DND-41 (cell line): ENCODE measurements around the gene SFXN1.

Experiments
- ATAC-seq: fragments of 200-7000 bp; cut with Tn5 transposase; 3 replicates; pipeline ENCODE4 v1.9.1; 2021; ENCODE audit warnings: low read depth; ENCODE audit not compliant: insufficient read depth
- DNase-seq: peaks from one replicate; pipeline ENCODE4 v3.0.0-alpha.2; 2020
- H2AFZ ChIP-seq: 2 replicates; pipeline ENCODE4 v1.6.0; 2012; ENCODE audit warnings: low read depth, low read length
- H3K27ac ChIP-seq: 2 replicates; pipeline ENCODE4 v1.5.1; 2012; ENCODE audit warnings: low read length, inconsistent platforms
- H3K27me3 ChIP-seq: fragments of 200-600 bp; sonication (generic); 2 replicates; pipeline ENCODE4 v1.6.0; 2012; ENCODE audit warnings: low read length, mild to moderate bottlenecking, inconsistent platforms; ENCODE audit not compliant: insufficient read depth, poor library complexity
- H3K36me3 ChIP-seq: 2 replicates; pipeline ENCODE4 v1.5.1; 2012; ENCODE audit warnings: low read length, inconsistent platforms; ENCODE audit not compliant: insufficient read depth
- H3K4me1 ChIP-seq: 2 replicates; pipeline ENCODE4 v1.5.1; 2012; ENCODE audit warnings: mild to moderate bottlenecking, low read length; ENCODE audit not compliant: insufficient read depth
- H3K4me2 ChIP-seq: 2 replicates; pipeline ENCODE4 v1.6.0; 2012; ENCODE audit warnings: mild to moderate bottlenecking, moderate library complexity, low read length, inconsistent platforms; ENCODE audit not compliant: insufficient read depth
- H3K4me3 ChIP-seq, 2 experiments: fragments of 200-600 bp in 1 of 2; shearing (Covaris generic) in 1 of 2; 2 replicates each; pipeline ENCODE4 v1.5.1; 2012 to 2016; ENCODE audit warnings: inconsistent platforms in 2 of 2, low read length in 2 of 2, mild to moderate bottlenecking in 2 of 2, low read depth in 1 of 2, moderate library complexity in 1 of 2
- H3K79me2 ChIP-seq: 2 replicates; pipeline ENCODE4 v1.6.0; 2012; ENCODE audit warnings: low read length, inconsistent platforms; ENCODE audit not compliant: insufficient read depth
- H3K9ac ChIP-seq: 2 replicates; pipeline ENCODE4 v1.6.0; 2012; ENCODE audit warnings: low read depth, mild to moderate bottlenecking, inconsistent platforms, low read length, moderate library complexity
- H3K9me3 ChIP-seq: 2 replicates; pipeline ENCODE4 v1.5.1; 2012; ENCODE audit warnings: low read length, moderate library complexity, mild to moderate bottlenecking, inconsistent platforms; ENCODE audit not compliant: insufficient read depth, severe bottlenecking
- H4K20me1 ChIP-seq: 2 replicates; pipeline ENCODE4 v1.6.0; 2012; ENCODE audit warnings: low read length; ENCODE audit not compliant: insufficient read depth
- CTCF ChIP-seq: IDR thresholded peaks from 2 replicates; pipeline ENCODE4 v1.5.1; 2012; ENCODE audit warnings: borderline replicate concordance, low read length, moderate library complexity, mild to moderate bottlenecking; ENCODE audit not compliant: poor library complexity, severe bottlenecking; ENCODE audit errors: extremely low read depth
- EZH2 ChIP-seq: IDR thresholded peaks from 3 replicates; pipeline ENCODE4 v1.6.1; 2012; ENCODE audit warnings: borderline replicate concordance, low read depth, mild to moderate bottlenecking, moderate library complexity, low read length, inconsistent platforms; ENCODE audit not compliant: severe bottlenecking

SFXN1 gene

GRCh38 chr5:175535796-175536195 is 57.4 kb downstream of the SFXN1 start:
- ATAC-seq: no peak
- H2AFZ ChIP-seq: no peak overlapping the region
- H3K9me3 ChIP-seq: no peaks in the 10 kb centered on the region
- no peak overlapping the region for H3K27ac ChIP-seq
- no peak overlapping the region for H3K9ac ChIP-seq
- no peaks in the 10 kb centered on the region for H3K27me3 ChIP-seq
- no peaks in the 10 kb centered on the region for H4K20me1 ChIP-seq
- no peak overlapping the region for H3K4me2 ChIP-seq
- peaks cover 2% of the 10 kb centered on the region; the same call in 1 of the 2 replicates for H3K36me3 ChIP-seq
- H3K4me1 ChIP-seq: peaks cover 7% of the 10 kb centered on the region
- H3K79me2 ChIP-seq: no peaks in the 10 kb centered on the region
- TF ChIP-seq CTCF: no peak
- no peak for TF ChIP-seq EZH2
- DNase-seq: no peak
- H3K4me3 ChIP-seq: no peak overlapping the region

GRCh38 chr5:175538576-175538975 is 60.2 kb downstream of the SFXN1 start:
- no peak overlapping the region for H3K4me3 ChIP-seq
- H3K27ac ChIP-seq: no peak overlapping the region
- TF ChIP-seq CTCF (no peak), EZH2 (no peak)
- no peaks in the 10 kb centered on the region for H4K20me1 ChIP-seq
- H3K36me3 ChIP-seq: no peaks in the 10 kb centered on the region
- no peak overlapping the region for H2AFZ ChIP-seq
- no peak overlapping the region for H3K9ac ChIP-seq
- no peak overlapping the region for H3K4me2 ChIP-seq
- no peaks in the 10 kb centered on the region for H3K79me2 ChIP-seq
- no peaks in the 10 kb centered on the region for H3K9me3 ChIP-seq
- no peaks in the 10 kb centered on the region for H3K27me3 ChIP-seq
- H3K4me1 ChIP-seq: peaks cover 7% of the 10 kb centered on the region
- ATAC-seq: no peak
- DNase-seq: no peak

- H3K27me3 ChIP-seq: no peaks in the 10 kb centered on the region
- H3K9me3 ChIP-seq: no peaks in the 10 kb centered on the region
- H3K4me1 ChIP-seq: no peaks in the 10 kb centered on the region
- H3K4me3 ChIP-seq: no peak overlapping the region
- H3K27ac ChIP-seq: no peak overlapping the region
- H3K4me2 ChIP-seq: no peak overlapping the region
- H3K79me2 ChIP-seq: no peaks in the 10 kb centered on the region
- H3K9ac ChIP-seq: no peak overlapping the region
- DNase-seq (no peak), ATAC-seq (no peak)
- H2AFZ ChIP-seq: no peak overlapping the region
- H3K36me3 ChIP-seq: no peaks in the 10 kb centered on the region
- TF ChIP-seq EZH2 (no peak), CTCF (no peak)
- H4K20me1 ChIP-seq: no peaks in the 10 kb centered on the region
Measured at GRCh38 chr5:175539936-175540335, 61.6 kb downstream of the SFXN1 start.

- H3K9me3 ChIP-seq: no peaks in the 10 kb centered on the region
- H3K4me2 ChIP-seq: no peak overlapping the region
- no peak for ATAC-seq
- no peaks in the 10 kb centered on the region for H3K79me2 ChIP-seq
- no peaks in the 10 kb centered on the region for H3K27me3 ChIP-seq
- no peaks in the 10 kb centered on the region for H3K4me1 ChIP-seq
- no peak overlapping the region for H3K4me3 ChIP-seq
- no peak overlapping the region for H2AFZ ChIP-seq
- no peak overlapping the region for H3K27ac ChIP-seq
- H3K36me3 ChIP-seq: no peaks in the 10 kb centered on the region
- TF ChIP-seq CTCF: no peak
- no peak for TF ChIP-seq EZH2
- DNase-seq: no peak
- H3K9ac ChIP-seq: no peak overlapping the region
- no peaks in the 10 kb centered on the region for H4K20me1 ChIP-seq
Measured at GRCh38 chr5:175541264-175541663, 62.9 kb downstream of the SFXN1 start.
